Tibial nerve (tissue), 4 donors: ENCODE measurements around the gene RHCE.

Source experiments
- CTCF ChIP-seq, 5 experiments: fragments of 200-600 bp in 3 of 5; fragments of 450-650 bp in 2 of 5; sonication (generic) in 3 of 5; IDR thresholded peaks; one replicate each; pipeline ENCODE4 v1.5.1; 2016 to 2019; ENCODE audit warnings: antibody characterized with exemption in 5 of 5, mild to moderate bottlenecking in 3 of 5, moderate library complexity in 2 of 5
- EP300 ChIP-seq, 2 donors: sonication (generic); formaldehyde crosslinking; IDR thresholded peaks; one replicate each; pipeline ENCODE4 v1.6.1; 2017; ENCODE audit warnings: antibody characterized with exemption in 2 of 2, mild to moderate bottlenecking in 1 of 2
- POLR2A ChIP-seq, 2 donors: fragments of 450-650 bp; IDR thresholded peaks; one replicate each; pipeline ENCODE4 v1.6.1; 2017; ENCODE audit warnings: antibody characterized with exemption in 2 of 2, mild to moderate bottlenecking in 2 of 2, moderate library complexity in 2 of 2

GRCh38 chr1:25458541-25459298 lies 38.1 kb upstream of the RHCE start:
- TF ChIP-seq CTCF (IDR thresholded peaks at IDR 0.05), result no peak
- TF ChIP-seq POLR2A (IDR thresholded peaks at IDR 0.05), result no peak
- no peak for TF ChIP-seq EP300 (IDR thresholded peaks at IDR 0.05)
